Measurements from ENCODE around the gene OGA. TPM values are rescaled to one million over a fixed set of nuclear protein-coding genes. Genes with fewer than 3 reads are reported as not detected.

The OGA gene
- 64.7 to 80.1 TPM (median 70.9 TPM) in 5 replicates for total RNA-seq (2022; extraction: Qiagen RNA extraction)

GRCh38 chr10:101818119-101818871, at the start of gene OGA:
Gene OGA, minus strand, starts transcription at chr10:101818444. Its CDS starts 422 bp downstream, at chr10:101818022.

GRCh38 chr10:101843032-101844021, 25.1 kb upstream of the OGA start, which contains the start of gene KCNIP2:
Gene KCNIP2, minus strand, starts transcription at chr10:101843800. Its CDS starts 232 bp downstream, at chr10:101843568.

GRCh38 chr10:101782811-101783735, 35.2 kb downstream of the OGA start, which contains the start of gene NPM3:
Gene NPM3, minus strand, starts transcription at chr10:101783446. Its CDS starts 56 bp downstream, at chr10:101783390.

GRCh38 chr10:101775273-101776160, 42.7 kb downstream of the OGA start, which contains the start of gene FGF8:
Gene FGF8, minus strand, starts transcription at chr10:101776114. Its CDS starts 214 bp downstream, at chr10:101775900.

Other genes with a start within 250 kb of the OGA start
- gene POLL, start 230.2 kb downstream of the OGA start, total RNA-seq (2022; extraction: Qiagen RNA extraction) = 12.8 to 19.0 TPM (median 16.0 TPM) in 5 replicates
- 30.7 to 40.4 TPM (median 32.9 TPM) in 5 replicates for gene DPCD, start 230.1 kb downstream of the OGA start, total RNA-seq (2022; extraction: Qiagen RNA extraction)
- gene FBXW4, start 123.3 kb downstream of the OGA start, total RNA-seq (2022; extraction: Qiagen RNA extraction) = 17.1 to 25.0 TPM (median 20.9 TPM) in 5 replicates
- gene FGF8, start 42.3 kb downstream of the OGA start, total RNA-seq (2022; extraction: Qiagen RNA extraction) = 0.17 TPM in 1 of 5 replicates, not detected in the others
- gene NPM3, start 35.0 kb downstream of the OGA start, total RNA-seq (2022; extraction: Qiagen RNA extraction) = 103 to 127 TPM (median 117 TPM) in 5 replicates
- gene KCNIP2, start 25.4 kb upstream of the OGA start, total RNA-seq (2022; extraction: Qiagen RNA extraction) = 0.32 to 1.5 TPM (median 0.63 TPM) in 5 replicates
- gene ARMH3, start 237.7 kb upstream of the OGA start, total RNA-seq (2022; extraction: Qiagen RNA extraction) = 10.3 to 11.6 TPM (median 11.4 TPM) in 5 replicates
- 27.3 to 38.1 TPM (median 35.3 TPM) in 5 replicates for gene HPS6, start 246.9 kb upstream of the OGA start, total RNA-seq (2022; extraction: Qiagen RNA extraction)